ENCODE results near the gene PTPRZ1. TPM values are rescaled to one million over a fixed set of nuclear protein-coding genes. Genes with fewer than 3 reads are reported as not detected.

The PTPRZ1 gene
- total RNA-seq, 1 experiment from 2014 or later, result 0.58 TPM

- Histone ChIP-seq H3K27ac (ENCODE audit: low read depth, low read length, poor library complexity, severe bottlenecking) (no peak overlapping the region), H3K4me3 (ENCODE audit: low read depth, low read length, poor library complexity, severe bottlenecking) (no peak overlapping the region), H3K9me3 (ENCODE audit: low read depth, low read length, poor library complexity, severe bottlenecking) (no peaks in the 10 kb centered on the region), H3K36me3 (ENCODE audit: insufficient read depth, low read length, poor library complexity, severe bottlenecking) (no peaks in the 10 kb centered on the region), H3K27me3 (replicated peaks; ENCODE audit: insufficient read depth, low read depth, low read length, poor library complexity) (no peaks in the 10 kb centered on the region), H3K4me1 (ENCODE audit: insufficient read depth, low read length, poor library complexity, severe bottlenecking) (no peaks in the 10 kb centered on the region)
- POLR2A ChIA-PET (ENCODE audit: low non-redundant PET), result interaction anchor here (0.6 kb wide), 1 partner anchor 22 kb away, joined by 3 read pairs; no protein-coding TSS in a partner anchor
- intact Hi-C loops (cut with micrococcal nuclease; ENCODE audit: unreplicated experiment), result no loop called here
- BruUV-seq (replicated peaks), result no TSS peak
- CTCF ChIA-PET, result no interaction called here
- no peak for DNase-seq (ENCODE audit: low spot score)
- TF ChIP-seq CTCF (conservative IDR thresholded peaks at IDR 0.05; ENCODE audit: low read depth, low read length), result no peak
- TF ChIP-seq EZH2 (IDR thresholded peaks at IDR 0.05; ENCODE audit: borderline replicate concordance, low read depth, low read length, poor library complexity, severe bottlenecking), result no peak
These were observed 41.2 kb upstream of the PTPRZ1 start for GRCh38 chr7:121831801-121832200.

- ChIA-PET CTCF (no interaction called here), POLR2A (ENCODE audit: low non-redundant PET) (no interaction called here)
- Histone ChIP-seq H3K4me3 (ENCODE audit: low read depth, low read length, poor library complexity, severe bottlenecking) (no peak overlapping the region), H3K27me3 (replicated peaks; ENCODE audit: insufficient read depth, low read depth, low read length, poor library complexity) (no peaks in the 10 kb centered on the region), H3K27ac (ENCODE audit: low read depth, low read length, poor library complexity, severe bottlenecking) (no peak overlapping the region), H3K9me3 (ENCODE audit: low read depth, low read length, poor library complexity, severe bottlenecking) (no peaks in the 10 kb centered on the region), H3K36me3 (ENCODE audit: insufficient read depth, low read length, poor library complexity, severe bottlenecking) (no peaks in the 10 kb centered on the region), H3K4me1 (ENCODE audit: insufficient read depth, low read length, poor library complexity, severe bottlenecking) (no peaks in the 10 kb centered on the region)
- BruUV-seq (replicated peaks), result no TSS peak
- intact Hi-C loops (cut with micrococcal nuclease; ENCODE audit: unreplicated experiment), result no loop called here
- TF ChIP-seq EZH2 (IDR thresholded peaks at IDR 0.05; ENCODE audit: borderline replicate concordance, low read depth, low read length, poor library complexity, severe bottlenecking), result no peak
- no peak for TF ChIP-seq CTCF (conservative IDR thresholded peaks at IDR 0.05; ENCODE audit: low read depth, low read length)
- no peak for DNase-seq (ENCODE audit: low spot score)
These were observed 40.6 kb upstream of the PTPRZ1 start for GRCh38 chr7:121832347-121832746.

- Histone ChIP-seq H3K4me3 (ENCODE audit: low read depth, low read length, poor library complexity, severe bottlenecking) (no peak overlapping the region), H3K4me1 (ENCODE audit: insufficient read depth, low read length, poor library complexity, severe bottlenecking) (no peaks in the 10 kb centered on the region), H3K36me3 (ENCODE audit: insufficient read depth, low read length, poor library complexity, severe bottlenecking) (no peaks in the 10 kb centered on the region), H3K27me3 (replicated peaks; ENCODE audit: insufficient read depth, low read depth, low read length, poor library complexity) (no peaks in the 10 kb centered on the region), H3K9me3 (ENCODE audit: low read depth, low read length, poor library complexity, severe bottlenecking) (no peaks in the 10 kb centered on the region), H3K27ac (ENCODE audit: low read depth, low read length, poor library complexity, severe bottlenecking) (no peak overlapping the region)
- intact Hi-C loops (cut with micrococcal nuclease; ENCODE audit: unreplicated experiment), result no loop called here
- no peak for DNase-seq (ENCODE audit: low spot score)
- TF ChIP-seq EZH2 (IDR thresholded peaks at IDR 0.05; ENCODE audit: borderline replicate concordance, low read depth, low read length, poor library complexity, severe bottlenecking), result no peak
- ChIA-PET CTCF (no interaction called here), POLR2A (ENCODE audit: low non-redundant PET) (no interaction called here)
- BruUV-seq (replicated peaks), result no TSS peak
These were observed 39.0 kb upstream of the PTPRZ1 start for GRCh38 chr7:121833991-121834390.

- POLR2A ChIA-PET (ENCODE audit: low non-redundant PET), result no interaction called here
- TF ChIP-seq CTCF (conservative IDR thresholded peaks at IDR 0.05; ENCODE audit: low read depth, low read length) (no peak), EZH2 (IDR thresholded peaks at IDR 0.05; ENCODE audit: borderline replicate concordance, low read depth, low read length, poor library complexity, severe bottlenecking) (no peak)
- no peaks in the 10 kb centered on the region for H3K36me3 ChIP-seq (ENCODE audit: insufficient read depth, low read length, poor library complexity, severe bottlenecking)
- no TSS peak for BruUV-seq (replicated peaks)
- DNase-seq (ENCODE audit: low spot score), result no peak
- CTCF ChIA-PET, result no interaction called here
- intact Hi-C loops (cut with micrococcal nuclease; ENCODE audit: unreplicated experiment), result no loop called here
- H3K4me3 ChIP-seq (ENCODE audit: low read depth, low read length, poor library complexity, severe bottlenecking), result no peak overlapping the region
- H3K27ac ChIP-seq (ENCODE audit: low read depth, low read length, poor library complexity, severe bottlenecking), result no peak overlapping the region
- H3K27me3 ChIP-seq (replicated peaks; ENCODE audit: insufficient read depth, low read depth, low read length, poor library complexity), result no peaks in the 10 kb centered on the region
- no peaks in the 10 kb centered on the region for H3K4me1 ChIP-seq (ENCODE audit: insufficient read depth, low read length, poor library complexity, severe bottlenecking)
- H3K9me3 ChIP-seq (ENCODE audit: low read depth, low read length, poor library complexity, severe bottlenecking), result no peaks in the 10 kb centered on the region
These were observed 35.5 kb upstream of the PTPRZ1 start for GRCh38 chr7:121837462-121837861.

Measured in A673 (cell line).